HCT116 (cell line): ENCODE measurements around the gene MEPCE. TPM values are rescaled to one million over a fixed set of nuclear protein-coding genes. Genes with fewer than 3 reads are reported as not detected.
A peak's percentile ranks its signal among the peaks of the same experiment; 100 is the strongest.

ENCODE experiments used
- ATAC-seq: fragments of 200-7000 bp; cut with Tn5 transposase; 2 replicates; pipeline ENCODE4 v1.9.1; 2020; ENCODE audit warnings: mild to moderate bottlenecking, moderate library complexity
- BruUV-seq: library from RNA; stranded (reverse); fragments of 400-500 nt; replicated peaks from 2 replicates; lab custom pipeline; 2021; lab: Mats Ljungman, UMichigan
- CTCF ChIA-PET: fragments of 300-600 bp; sonication (Branson Sonifier 250); formaldehyde crosslinking; loops from one replicate; lab custom pipeline; 2021; ENCODE audit warnings: antibody characterized with exemption; lab: Charles Lee
- POLR2A ChIA-PET: fragments of 300-600, 350-600 bp; sonication (Branson Sonifier 250); formaldehyde crosslinking; loops from one replicate; lab custom pipeline; 2021; ENCODE audit warnings: antibody characterized with exemption; lab: Charles Lee
- RAD21 ChIA-PET, 2 experiments: fragments of 300-600 bp; sonication (Branson Sonifier 250); formaldehyde crosslinking; loops; one replicate each; lab custom pipeline; 2023; ENCODE audit warnings: low total read pairs in 2 of 2; ENCODE audit not compliant: uncharacterized antibody in 2 of 2, unreplicated experiment in 2 of 2, low non-redundant PET in 1 of 2; lab: Charles Lee
- DNase-seq: peaks from one replicate; pipeline ENCODE4 v3.0.0-alpha.2; 2010; ENCODE audit warnings: low read depth, low spot score
- H2AFZ ChIP-seq: fragments of 200-600 bp; shearing (Covaris generic), sonication (generic); 2 replicates; pipeline ENCODE4 v1.6.1; 2017; ENCODE audit warnings: low read depth, mixed run types, mixed read lengths, antibody characterized with exemption, low read length; ENCODE audit not compliant: poor library complexity, severe bottlenecking
- H3K27ac ChIP-seq: 2 replicates; pipeline ENCODE4 v1.5.1; 2012; ENCODE audit warnings: low read depth, low read length
- H3K27me3 ChIP-seq: fragments of 200-600 bp; sonication (generic); 2 replicates; pipeline ENCODE4 v1.6.1; 2016; ENCODE audit warnings: mixed run types, low read length, mixed read lengths; ENCODE audit not compliant: insufficient read depth
- H3K36me3 ChIP-seq, 2 experiments: fragments of 200-500 bp in 1 of 2; fragments of 200-600 bp in 1 of 2; sonication (Bioruptor generic) in 1 of 2; sonication (generic) in 1 of 2; 2 replicates each; pipeline versions ENCODE4 v1.5.1 to v1.6.1; 2014 to 2016; ENCODE audit warnings: low read length in 2 of 2, inconsistent platforms in 1 of 2, mixed read lengths in 1 of 2, mixed run types in 1 of 2; ENCODE audit not compliant: insufficient read depth in 2 of 2, control insufficient read depth in 1 of 2
- H3K4me1 ChIP-seq, 2 experiments: fragments of 200-600 bp in 1 of 2; sonication (generic) in 1 of 2; 2 replicates each; pipeline versions ENCODE4 v1.5.1 to v1.6.1; 2012 to 2017; ENCODE audit warnings: low read length in 2 of 2, inconsistent platforms in 1 of 2, mild to moderate bottlenecking in 1 of 2, mixed read lengths in 1 of 2, mixed run types in 1 of 2, moderate library complexity in 1 of 2; ENCODE audit not compliant: insufficient read depth in 2 of 2, control insufficient read depth in 1 of 2
- H3K4me2 ChIP-seq: fragments of 200-600 bp; sonication (generic); 2 replicates; pipeline ENCODE4 v1.6.1; 2017; ENCODE audit warnings: mixed run types, low read length, mixed read lengths
- H3K4me3 ChIP-seq, 2 experiments: fragments of 200-600 bp in 1 of 2; sonication (generic) in 1 of 2; replicated peaks in 1 of 2; 2 replicates each; pipeline ENCODE4 v1.5.1; 2011 to 2016; ENCODE audit warnings: low read length in 2 of 2, control low read depth in 1 of 2, low read depth in 1 of 2, mild to moderate bottlenecking in 1 of 2, mixed read lengths in 1 of 2, mixed run types in 1 of 2
- H3K79me2 ChIP-seq: fragments of 200-600 bp; sonication (generic); 2 replicates; pipeline ENCODE4 v1.6.1; 2017; ENCODE audit warnings: mild to moderate bottlenecking, mixed run types, low read length, moderate library complexity, mixed read lengths; ENCODE audit not compliant: insufficient read depth
- H3K9ac ChIP-seq: fragments of 200-600 bp; sonication (generic); 2 replicates; pipeline ENCODE4 v1.6.1; 2016; ENCODE audit warnings: low read length, mixed read lengths
- H3K9me2 ChIP-seq: fragments of 200-600 bp; sonication (generic), shearing (Covaris generic); 2 replicates; pipeline ENCODE4 v1.6.1; 2017; ENCODE audit warnings: mixed run types, mild to moderate bottlenecking, moderate library complexity; ENCODE audit not compliant: insufficient read depth
- H3K9me3 ChIP-seq, 2 experiments: fragments of 200-500 bp in 1 of 2; fragments of 200-600 bp in 1 of 2; sonication (Bioruptor generic) in 1 of 2; sonication (generic) in 1 of 2; 2 replicates each; pipeline ENCODE4 v1.6.1; 2014 to 2017; ENCODE audit warnings: low read length in 2 of 2, mixed read lengths in 2 of 2, inconsistent platforms in 1 of 2, low read depth in 1 of 2, mild to moderate bottlenecking in 1 of 2, mixed run types in 1 of 2, moderate library complexity in 1 of 2; ENCODE audit not compliant: control insufficient read depth in 1 of 2, insufficient read depth in 1 of 2
- H4K20me1 ChIP-seq: fragments of 200-600 bp; sonication (generic), shearing (Covaris generic); 2 replicates; pipeline ENCODE4 v1.6.1; 2017; ENCODE audit warnings: mixed run types, mild to moderate bottlenecking, moderate library complexity; ENCODE audit not compliant: insufficient read depth
- ATF3 ChIP-seq: IDR thresholded peaks from 2 replicates; pipeline ENCODE4 v1.6.1; 2012
- CEBPB ChIP-seq: IDR thresholded peaks from 2 replicates; pipeline ENCODE4 v1.6.1; 2012; ENCODE audit warnings: low read depth
- CTCF ChIP-seq, 3 experiments: fragments of 200-600 bp in 1 of 3; sonication (generic) in 1 of 3; IDR thresholded peaks in 2 of 3; conservative IDR thresholded peaks in 1 of 3; 2 replicates each; pipeline ENCODE4 v1.5.1; 2012 to 2017; ENCODE audit warnings: low read depth in 2 of 3, low read length in 2 of 3, antibody characterized with exemption in 1 of 3, borderline replicate concordance in 1 of 3, control low read depth in 1 of 3, mild to moderate bottlenecking in 1 of 3, mixed read lengths in 1 of 3, mixed run types in 1 of 3, moderate library complexity in 1 of 3; ENCODE audit not compliant: insufficient read depth in 1 of 3
- EGR1 ChIP-seq: IDR thresholded peaks from 2 replicates; pipeline ENCODE4 v1.6.1; 2012; ENCODE audit warnings: low read depth
- ELF1 ChIP-seq: IDR thresholded peaks from 2 replicates; pipeline ENCODE4 v1.6.1; 2012; ENCODE audit warnings: low read depth, borderline replicate concordance
- EZH2 ChIP-seq: fragments of 200-600 bp; sonication (generic); IDR thresholded peaks from 2 replicates; pipeline ENCODE4 v1.6.1; 2017; ENCODE audit warnings: antibody characterized with exemption, mixed run types
- EZH2phosphoT487 ChIP-seq: fragments of 200-600 bp; IDR thresholded peaks from 2 replicates; pipeline ENCODE4 v1.6.1; 2018; ENCODE audit warnings: antibody characterized with exemption, borderline replicate concordance
- FOSL1 ChIP-seq: IDR thresholded peaks from 2 replicates; pipeline ENCODE4 v1.6.1; 2012; ENCODE audit warnings: low read depth
- JUND ChIP-seq: IDR thresholded peaks from 2 replicates; pipeline ENCODE4 v1.6.1; 2012
- RAD21 ChIP-seq: IDR thresholded peaks from 2 replicates; pipeline ENCODE4 v1.6.1; 2012; ENCODE audit warnings: low read depth, mild to moderate bottlenecking
- REST ChIP-seq: IDR thresholded peaks from 2 replicates; pipeline ENCODE4 v1.6.1; 2012; ENCODE audit warnings: low read depth
- SP1 ChIP-seq: IDR thresholded peaks from 2 replicates; pipeline ENCODE4 v1.6.1; 2012; ENCODE audit warnings: low read depth
- ZBTB33 ChIP-seq: IDR thresholded peaks from 2 replicates; pipeline ENCODE4 v1.6.1; 2011; ENCODE audit warnings: mild to moderate bottlenecking, low read length, moderate library complexity; ENCODE audit not compliant: insufficient replicate concordance; ENCODE audit errors: extremely low read depth
- ZFX ChIP-seq: fragments of 450-650 bp; IDR thresholded peaks from 2 replicates; pipeline ENCODE4 v1.6.1; 2017
- intact Hi-C: fragments of 100-400 bp; cut with micrococcal nuclease; formaldehyde crosslinking; loops from 2 replicates; pipeline ENCODE4 v1.10.0; 2022
- total RNA-seq: library from RNA; stranded (reverse); gene quantifications from one replicate; pipeline ENCODE4 v1.2.1, GENCODE V29; 2021; ENCODE audit not compliant: unreplicated experiment

The MEPCE gene
- total RNA-seq, 1 experiment from 2014 or later: 44.4 TPM

GRCh38 chr7:100400041-100400440 lies 29.6 kb upstream of the MEPCE start (continued):
- TF ChIP-seq ELF1: no peak
- no peak for TF ChIP-seq EGR1
- no peak for TF ChIP-seq EZH2phosphoT487
- TF ChIP-seq CEBPB: no peak
- TF ChIP-seq ZBTB33: no peak
- TF ChIP-seq ZFX: no peak
- TF ChIP-seq, all 23 proteins: peak for 0

GRCh38 chr7:100400656-100401055 lies 29.0 kb upstream of the MEPCE start:
- intact Hi-C loops: loop anchor here (10.0 kb wide), 1 partner anchor 206 kb away; no protein-coding TSS in a partner anchor

More at GRCh38 chr7:100400656-100401055, 29.0 kb upstream of the MEPCE start:
- Histone ChIP-seq H3K27me3 (no peaks in the 10 kb centered on the region), H3K9me2 (no peaks in the 10 kb centered on the region), H3K9ac (no peak overlapping the region), H3K9me3 (no peaks in the 10 kb centered on the region), H2AFZ (no peak overlapping the region), H3K79me2 (no peaks in the 10 kb centered on the region), H3K36me3 (no peaks in the 10 kb centered on the region), H3K4me1 (no peaks in the 10 kb centered on the region), H3K4me3 (no peak overlapping the region), H3K27ac (no peak overlapping the region), H3K4me2 (no peak overlapping the region), H4K20me1 (no peaks in the 10 kb centered on the region)
- peak; percentile 21 for DNase-seq
- peak; percentile 96 for ATAC-seq
- no TSS peak for BruUV-seq
- RAD21 ChIA-PET: no interaction called here
- POLR2A ChIA-PET: no interaction called here
- CTCF ChIA-PET: no interaction called here
- TF ChIP-seq JUND: no peak
- no peak for TF ChIP-seq ELF1
- TF ChIP-seq SP1: no peak
- no peak for TF ChIP-seq REST
- peak; percentile 65 for TF ChIP-seq RAD21
- TF ChIP-seq EGR1: no peak
- TF ChIP-seq CTCF (IDR thresholded peaks at IDR 0.05 in 2 of 3, conservative IDR thresholded peaks at IDR 0.05 in 1 of 3; ENCODE audit: borderline replicate concordance in 1 of 3, insufficient read depth in 1 of 3, low read depth in 2 of 3, low read length in 2 of 3): peak; percentile 43 to 50 (median 49); a peak in 5 of 6 replicates
- no peak for TF ChIP-seq ATF3
- TF ChIP-seq FOSL1: no peak
- no peak for TF ChIP-seq EZH2
